GM12891 (cell line): ENCODE measurements around the gene PLK2.

Experiments
- DNase-seq: peaks from one replicate; pipeline ENCODE4 v3.0.0; 2011; ENCODE audit warnings: low spot score; ENCODE audit not compliant: insufficient read length
- FAIRE-seq: peaks from 2 replicates; lab custom pipeline; 2011; peaks lifted over from hg19 to GRCh38; lab: Jason Lieb, UNC
- PAX5 ChIP-seq: IDR thresholded peaks from 2 replicates; pipeline ENCODE4 v1.6.1; 2011; ENCODE audit warnings: low read length, moderate library complexity, mild to moderate bottlenecking; ENCODE audit not compliant: insufficient read depth, severe bottlenecking
- POLR2A ChIP-seq: IDR thresholded peaks from 2 replicates; pipeline ENCODE4 v1.6.1; 2011; ENCODE audit warnings: low read depth, low read length, control low read depth
- POLR2AphosphoS5 ChIP-seq: IDR thresholded peaks from 2 replicates; pipeline ENCODE4 v1.6.1; 2011; ENCODE audit warnings: low read depth, low read length, control low read depth
- POU2F2 ChIP-seq: IDR thresholded peaks from 2 replicates; pipeline ENCODE4 v1.6.1; 2011; ENCODE audit warnings: low read depth, mild to moderate bottlenecking, control low read depth, low read length, moderate library complexity
- SPI1 ChIP-seq: IDR thresholded peaks from 2 replicates; pipeline ENCODE4 v1.6.1; 2011; ENCODE audit warnings: low read depth, low read length, control low read depth
- TAF1 ChIP-seq: IDR thresholded peaks from 2 replicates; pipeline ENCODE4 v1.6.1; 2011; ENCODE audit warnings: low read depth, low read length, control low read depth

PLK2 gene

GRCh38 chr5:58437661-58438060 is 22.2 kb downstream of the PLK2 start:
- TF ChIP-seq POLR2AphosphoS5 (no peak), SPI1 (no peak), POLR2A (no peak), POU2F2 (no peak), PAX5 (no peak), TAF1 (no peak)
- DNase-seq: no peak
- no peak for FAIRE-seq

DNA sequence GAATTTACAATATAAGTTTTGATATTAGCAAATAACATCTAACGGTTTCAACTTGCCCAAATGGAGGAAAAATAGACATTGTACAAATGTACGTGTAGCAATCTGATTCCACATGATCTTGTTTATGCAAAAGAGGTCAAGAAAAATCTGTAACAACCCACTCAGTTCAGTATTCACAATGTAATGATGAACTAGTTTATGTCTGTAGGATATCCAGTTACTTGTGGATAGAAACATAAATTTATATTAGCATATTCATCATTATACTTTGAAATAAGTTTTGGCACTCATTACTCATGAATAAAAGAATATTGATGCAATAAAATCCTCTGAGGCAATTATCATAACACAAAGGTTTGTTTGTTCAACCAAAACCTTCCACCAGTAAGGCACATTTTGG is 28.1 kb downstream of the PLK2 start:
- no peak for TF ChIP-seq PAX5
- TF ChIP-seq POLR2A: no peak
- no peak for TF ChIP-seq SPI1
- no peak for TF ChIP-seq TAF1
- TF ChIP-seq POLR2AphosphoS5: no peak
- no peak for TF ChIP-seq POU2F2
- FAIRE-seq (no peak), DNase-seq (no peak)

DNA sequence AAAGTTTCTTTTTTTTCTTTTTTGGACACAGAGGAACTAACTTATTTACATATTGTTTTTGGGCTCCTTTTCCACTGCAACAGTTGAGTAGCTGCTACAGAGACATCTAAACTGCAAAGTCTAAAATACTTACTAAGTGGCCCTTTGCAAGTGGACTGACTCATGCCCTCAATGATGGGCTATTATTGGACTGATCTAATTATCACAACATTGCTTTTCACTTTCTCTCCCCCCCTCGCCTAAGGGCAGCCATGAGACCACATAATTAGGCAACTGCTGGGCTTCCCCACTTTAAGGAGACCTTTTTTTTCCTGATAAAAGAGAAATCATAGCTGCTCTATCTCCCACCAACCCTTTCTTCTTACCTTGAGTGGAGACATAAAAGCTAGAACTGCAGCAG is 47.0 kb downstream of the PLK2 start:
- FAIRE-seq: no peak
- TF ChIP-seq POU2F2: no peak
- TF ChIP-seq POLR2A: no peak
- no peak for TF ChIP-seq SPI1
- TF ChIP-seq TAF1: no peak
- TF ChIP-seq PAX5: no peak
- TF ChIP-seq POLR2AphosphoS5: no peak
- DNase-seq: no peak

DNA sequence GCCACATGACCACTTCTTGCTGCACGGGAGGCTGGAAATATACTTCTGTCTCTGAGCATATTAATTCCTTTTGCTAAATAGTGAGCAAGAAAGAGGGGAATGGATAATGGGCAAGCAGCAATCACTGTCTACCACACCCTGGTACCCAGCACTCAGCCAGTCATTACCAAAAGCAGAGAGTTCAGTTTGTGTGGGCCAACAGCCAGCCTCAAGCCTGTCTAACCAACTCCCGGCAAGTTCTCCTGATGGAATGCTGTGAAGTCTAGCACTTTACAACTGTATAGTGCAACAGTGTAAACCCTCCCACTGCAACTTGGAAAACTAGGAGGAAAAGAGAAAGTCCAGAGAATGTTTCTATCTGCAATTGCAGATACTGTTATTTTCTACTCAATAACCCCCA is 47.8 kb downstream of the PLK2 start:
- FAIRE-seq (no peak), DNase-seq (no peak)
- TF ChIP-seq PAX5 (no peak), SPI1 (no peak), TAF1 (no peak), POU2F2 (no peak), POLR2AphosphoS5 (no peak), POLR2A (no peak)

GRCh38 chr5:58411372-58411771 is 48.5 kb downstream of the PLK2 start:
- FAIRE-seq (no peak), DNase-seq (no peak)
- TF ChIP-seq POU2F2: no peak
- TF ChIP-seq SPI1: no peak
- no peak for TF ChIP-seq TAF1
- TF ChIP-seq POLR2A: no peak
- no peak for TF ChIP-seq POLR2AphosphoS5
- no peak for TF ChIP-seq PAX5

DNA sequence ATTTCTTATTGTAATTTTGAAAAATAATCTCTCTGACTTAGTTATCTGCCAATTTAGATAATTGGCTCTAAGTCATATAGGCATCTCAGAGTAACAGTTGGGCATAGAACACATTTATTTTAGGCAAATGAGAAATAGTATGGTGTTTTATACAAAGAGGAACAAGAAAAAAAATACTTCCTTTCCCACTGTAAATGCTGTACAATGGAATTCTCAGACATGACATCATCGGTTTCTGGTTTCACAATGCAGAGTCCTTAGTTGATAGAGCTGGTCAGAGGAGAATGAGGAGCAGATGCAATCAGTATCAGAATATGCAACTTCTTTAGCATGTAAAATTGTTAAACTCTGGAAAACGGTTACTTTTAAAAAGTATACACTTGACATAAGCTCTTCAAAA is 49.4 kb downstream of the PLK2 start:
- DNase-seq: no peak
- TF ChIP-seq TAF1: no peak
- no peak for TF ChIP-seq POLR2AphosphoS5
- no peak for TF ChIP-seq SPI1
- no peak for TF ChIP-seq PAX5
- TF ChIP-seq POLR2A: no peak
- TF ChIP-seq POU2F2: no peak
- no peak for FAIRE-seq

- no peak for FAIRE-seq
Measured at GRCh38 chr5:58407042-58407719, 52.7 kb downstream of the PLK2 start.

DNA sequence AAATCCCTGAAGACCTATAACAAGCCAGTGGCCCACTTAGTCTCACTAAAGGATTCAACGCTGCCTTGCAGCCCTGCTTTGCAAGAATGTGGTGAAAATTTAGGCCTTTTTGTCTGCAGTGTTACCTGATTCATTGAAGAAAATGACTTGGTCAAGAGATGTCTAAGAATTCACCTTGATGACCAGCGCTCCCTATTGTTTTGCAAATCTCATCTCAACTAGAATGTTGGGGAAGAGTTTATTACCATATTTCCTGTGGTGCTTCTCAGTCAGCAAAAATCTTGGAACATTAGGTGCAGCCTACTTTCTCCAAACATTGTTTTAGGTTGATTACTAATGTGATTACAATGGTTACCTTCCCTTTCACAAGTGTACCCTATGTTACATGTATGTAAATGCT is 53.5 kb downstream of the PLK2 start:
- TF ChIP-seq POU2F2 (no peak), POLR2A (no peak), PAX5 (no peak), TAF1 (no peak), SPI1 (no peak), POLR2AphosphoS5 (no peak)
- FAIRE-seq: no peak

More at GRCh38 chr5:58407042-58407719, 52.7 kb downstream of the PLK2 start:
- no peak for TF ChIP-seq PAX5
- no peak for TF ChIP-seq POLR2AphosphoS5
- DNase-seq: no peak

GRCh38 chr5:58405175-58405574 is 54.7 kb downstream of the PLK2 start:
- no peak for FAIRE-seq
- DNase-seq: no peak
- TF ChIP-seq TAF1 (no peak), POLR2A (no peak), SPI1 (no peak), PAX5 (no peak), POLR2AphosphoS5 (no peak), POU2F2 (no peak)

More for the DNA sequence above, 53.5 kb downstream of the PLK2 start:
- DNase-seq: no peak

DNA sequence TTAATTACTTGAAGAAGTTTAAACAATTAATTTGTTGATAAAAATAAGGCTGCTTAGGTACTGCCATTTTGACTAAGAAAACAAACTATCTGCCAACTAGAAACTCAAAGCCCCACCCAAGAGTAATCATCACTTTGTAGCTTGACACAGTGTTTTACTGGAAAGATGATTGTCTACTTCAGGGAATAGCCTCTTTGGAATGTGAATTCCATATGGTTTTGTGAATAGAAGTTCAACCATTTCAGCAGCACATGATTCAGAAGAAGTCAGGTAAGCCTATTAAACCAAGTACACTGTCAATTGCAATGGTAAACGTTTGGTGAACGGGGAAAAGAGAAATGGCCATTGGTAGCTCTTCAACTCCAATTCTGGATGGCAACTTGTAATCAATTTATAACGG is 55.2 kb downstream of the PLK2 start:
- DNase-seq (no peak), FAIRE-seq (no peak)
- TF ChIP-seq PAX5: no peak
- no peak for TF ChIP-seq SPI1
- no peak for TF ChIP-seq POU2F2
- no peak for TF ChIP-seq POLR2A
- TF ChIP-seq POLR2AphosphoS5: no peak
- no peak for TF ChIP-seq TAF1
